Breast epithelium (tissue), 4 donors: ENCODE measurements around the gene SORL1. TPM values are rescaled to one million over a fixed set of nuclear protein-coding genes. Genes with fewer than 3 reads are reported as not detected.

Experiments
- DNase-seq, 2 donors: peaks; one replicate each; pipeline ENCODE4 v3.0.0-alpha.2; 2019; ENCODE audit warnings: low spot score in 2 of 2
- H3K27ac ChIP-seq, 2 donors: fragments of 200-600 bp; sonication (generic) in 1 of 2; one replicate each; pipeline ENCODE4 v1.5.1; 2016 to 2019; ENCODE audit warnings: mild to moderate bottlenecking in 1 of 2
- H3K27me3 ChIP-seq, 2 donors: fragments of 200-600 bp; sonication (generic) in 1 of 2; one replicate each; pipeline versions ENCODE4 v1.5.1 to v1.6.0; 2017 to 2019; ENCODE audit warnings: control low read depth in 1 of 2, mild to moderate bottlenecking in 1 of 2
- H3K36me3 ChIP-seq: fragments of 200-600 bp; one replicate; pipeline ENCODE4 v1.5.1; 2019
- H3K4me1 ChIP-seq, 2 donors: fragments of 200-600 bp; sonication (generic); one replicate each; pipeline ENCODE4 v1.5.1; 2016 to 2019; ENCODE audit warnings: control low read depth in 1 of 2
- H3K4me3 ChIP-seq, 3 donors: fragments of 200-600 bp; sonication (generic); 1 replicate in 2 of 3; 2 replicates in 1 of 3; pipeline ENCODE4 v1.5.1; 2016 to 2019; ENCODE audit warnings: mild to moderate bottlenecking in 3 of 3, moderate library complexity in 2 of 3
- H3K9me3 ChIP-seq, 2 donors: fragments of 200-600 bp; sonication (generic) in 1 of 2; one replicate each; pipeline ENCODE4 v1.5.1; 2016 to 2019; ENCODE audit warnings: control low read depth in 1 of 2
- CTCF ChIP-seq, 3 donors: fragments of 450-650 bp; IDR thresholded peaks; one replicate each; pipeline ENCODE4 v1.5.1; 2016 to 2017; ENCODE audit warnings: antibody characterized with exemption in 3 of 3, mild to moderate bottlenecking in 3 of 3, moderate library complexity in 3 of 3
- POLR2A ChIP-seq: fragments of 450-650 bp; IDR thresholded peaks from one replicate; pipeline ENCODE4 v1.6.1; 2016; ENCODE audit warnings: antibody characterized with exemption, mild to moderate bottlenecking, moderate library complexity
- POLR2AphosphoS5 ChIP-seq, 3 donors: sonication (generic); formaldehyde crosslinking; IDR thresholded peaks; one replicate each; pipeline ENCODE4 v1.6.1; 2017; ENCODE audit warnings: antibody characterized with exemption in 3 of 3
- intact Hi-C: fragments of 100-400 bp; cut with DNase I; formaldehyde crosslinking; loops from one replicate; pipeline ENCODE4 v1.15.1; 2023; ENCODE audit warnings: low total_unique reads
- total RNA-seq, 3 donors: library from RNA; depleted of rRNA; stranded (reverse); fragments of >200 nt; gene quantifications; one replicate each; pipeline ENCODE4 v1.1.0, GENCODE V29; 2016

Gene SORL1
- total RNA-seq, 3 donors from 2014 or later: 3.5 to 64.0 (median 50.8) TPM

GRCh38 chr11:121661880-121662486 lies 209.9 kb downstream of the SORL1 start:
- intact Hi-C loops: no loop called here
- TF ChIP-seq POLR2AphosphoS5 (IDR thresholded peaks at IDR 0.05) (peak in 1 of 3 donors; percentile 14), POLR2A (no peak)

GRCh38 chr11:121664144-121664543 lies 212.0 kb downstream of the SORL1 start:
- H3K27ac ChIP-seq: no peak overlapping the region
- intact Hi-C loops: no loop called here
- H3K36me3 ChIP-seq: no peaks in the 10 kb centered on the region
- H3K4me3 ChIP-seq: no peak overlapping the region
- no peak for DNase-seq
- no peak for TF ChIP-seq CTCF (IDR thresholded peaks at IDR 0.05)
- TF ChIP-seq POLR2AphosphoS5 (IDR thresholded peaks at IDR 0.05): no peak
- no peak for TF ChIP-seq POLR2A
- no peaks in the 10 kb centered on the region for H3K9me3 ChIP-seq
- H3K4me1 ChIP-seq: no peaks in the 10 kb centered on the region
- H3K27me3 ChIP-seq: no peaks in the 10 kb centered on the region

More at GRCh38 chr11:121661880-121662486, 209.9 kb downstream of the SORL1 start:
- Histone ChIP-seq H3K36me3 (no peaks in the 10 kb centered on the region), H3K4me3 (no peak overlapping the region), H3K4me1 (peaks cover 0 to 1% of the 10 kb centered on the region in 2 donors), H3K27me3 (no peaks in the 10 kb centered on the region), H3K27ac (peak overlapping the region in 1 of 2 donors; percentile 8), H3K9me3 (no peaks in the 10 kb centered on the region)
- DNase-seq: no peak

- H3K4me1 ChIP-seq: no peaks in the 10 kb centered on the region
- intact Hi-C loops: no loop called here
- TF ChIP-seq POLR2AphosphoS5 (IDR thresholded peaks at IDR 0.05): no peak
- no peak for TF ChIP-seq CTCF (IDR thresholded peaks at IDR 0.05)
- TF ChIP-seq POLR2A: no peak
These were observed 213.2 kb downstream of the SORL1 start for GRCh38 chr11:121665206-121665838.

GRCh38 chr11:121667836-121668235 lies 215.7 kb downstream of the SORL1 start:
- peaks cover 2 to 9% of the 10 kb centered on the region in 2 donors for H3K4me1 ChIP-seq
- no peak for DNase-seq
- no peaks in the 10 kb centered on the region for H3K36me3 ChIP-seq
- H3K9me3 ChIP-seq: no peaks in the 10 kb centered on the region
- no peaks in the 10 kb centered on the region for H3K27me3 ChIP-seq
- no peak overlapping the region for H3K27ac ChIP-seq
- intact Hi-C loops: no loop called here
- H3K4me3 ChIP-seq: no peak overlapping the region
- TF ChIP-seq CTCF (IDR thresholded peaks at IDR 0.05): no peak
- no peak for TF ChIP-seq POLR2A
- TF ChIP-seq POLR2AphosphoS5 (IDR thresholded peaks at IDR 0.05): no peak

More at GRCh38 chr11:121665206-121665838, 213.2 kb downstream of the SORL1 start:
- Histone ChIP-seq H3K27me3 (no peaks in the 10 kb centered on the region), H3K36me3 (no peaks in the 10 kb centered on the region), H3K4me3 (no peak overlapping the region), H3K9me3 (no peaks in the 10 kb centered on the region), H3K27ac (no peak overlapping the region)
- DNase-seq: no peak

GRCh38 chr11:121669422-121669821 lies 217.3 kb downstream of the SORL1 start:
- Histone ChIP-seq H3K36me3 (no peaks in the 10 kb centered on the region), H3K27me3 (no peaks in the 10 kb centered on the region), H3K9me3 (no peaks in the 10 kb centered on the region), H3K4me1 (peaks cover 4 to 12% of the 10 kb centered on the region in 2 donors), H3K27ac (no peak overlapping the region), H3K4me3 (no peak overlapping the region)
- no peak for TF ChIP-seq POLR2AphosphoS5 (IDR thresholded peaks at IDR 0.05)
- TF ChIP-seq POLR2A: no peak
- no peak for TF ChIP-seq CTCF (IDR thresholded peaks at IDR 0.05)
- intact Hi-C loops: no loop called here
- no peak for DNase-seq
